Calu3 (cell line): ENCODE data around the gene S100G. TPM values are rescaled to one million over a fixed set of nuclear protein-coding genes. Genes with fewer than 3 reads are reported as not detected.

Experiments used
- BruUV-seq: library from RNA; stranded (reverse); fragments of 400-500 nt; replicated peaks from 2 replicates; lab custom pipeline; 2021; lab: Mats Ljungman, UMichigan
- CTCF ChIA-PET: fragments of 300-600 bp; sonication (Branson Sonifier 250); formaldehyde crosslinking; loops from one replicate; lab custom pipeline; 2022; ENCODE audit warnings: antibody characterized with exemption; lab: Charles Lee
- DNase-seq: peaks from one replicate; pipeline ENCODE4 v3.0.0; 2022
- H3K27ac Mint-ChIP-seq: one replicate; pipeline ENCODE4 v1.8.0; 2022; ENCODE audit warnings: mixed read lengths; ENCODE audit not compliant: unreplicated experiment
- H3K27me3 Mint-ChIP-seq: one replicate; pipeline ENCODE4 v1.8.0; 2022; ENCODE audit warnings: mixed read lengths; ENCODE audit not compliant: unreplicated experiment
- H3K36me3 Mint-ChIP-seq: one replicate; pipeline ENCODE4 v1.8.0; 2022; ENCODE audit warnings: mild to moderate bottlenecking, moderate library complexity, mixed read lengths; ENCODE audit not compliant: insufficient read depth, unreplicated experiment
- H3K4me1 Mint-ChIP-seq: one replicate; pipeline ENCODE4 v1.8.0; 2022; ENCODE audit warnings: mild to moderate bottlenecking, low read depth, mixed read lengths; ENCODE audit not compliant: unreplicated experiment
- H3K4me3 Mint-ChIP-seq: one replicate; pipeline ENCODE4 v1.8.0; 2022; ENCODE audit warnings: mild to moderate bottlenecking, low read depth, moderate library complexity, mixed read lengths; ENCODE audit not compliant: unreplicated experiment
- H3K9me3 Mint-ChIP-seq: one replicate; pipeline ENCODE4 v1.8.0; 2022; ENCODE audit warnings: low read depth, mixed read lengths; ENCODE audit not compliant: unreplicated experiment
- CTCF ChIP-seq: fragments of 200-600 bp; IDR thresholded peaks from one replicate; pipeline ENCODE4 v1.8.0; 2022; ENCODE audit warnings: antibody characterized with exemption; ENCODE audit not compliant: unreplicated experiment
- intact Hi-C: fragments of 100-400 bp; cut with micrococcal nuclease; formaldehyde crosslinking; loops from one replicate; pipeline ENCODE4 v1.10.0; 2022; ENCODE audit not compliant: unreplicated experiment
- microRNA-seq: library from miRNA; unstranded; fragments of <30 nt; microRNA quantifications from one replicate; pipeline ENCODE4 v1.2.0, GENCODE V29; 2022
- total RNA-seq: library from RNA; stranded (reverse); gene quantifications from 2 replicates; pipeline ENCODE4 v1.2.3, GENCODE V29; 2022

S100G gene
- total RNA-seq, 1 experiment from 2014 or later, result not detected

DNA sequence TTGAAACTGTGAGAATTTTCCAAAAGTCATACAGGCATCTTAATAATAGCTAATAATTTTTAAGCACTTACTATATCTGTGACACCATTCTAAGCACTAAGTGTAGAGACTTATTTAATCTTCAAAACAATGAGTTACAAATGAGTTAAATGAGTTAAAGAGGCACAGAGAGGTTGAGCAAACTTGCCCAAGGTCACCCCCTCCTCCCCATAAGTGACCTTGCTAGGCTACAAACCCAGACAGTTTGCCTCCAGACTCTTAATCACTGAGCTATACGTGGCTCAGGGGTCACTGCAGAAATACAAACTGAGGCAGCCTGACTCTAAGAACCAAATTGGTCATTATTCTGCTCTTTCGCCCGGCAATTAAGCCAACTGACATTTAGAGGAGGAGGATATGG lies 47.0 kb downstream of the S100G start:
- no TSS peak for BruUV-seq
- intact Hi-C loops, result no loop called here
- Mint-ChIP-seq H3K9me3 (no peaks in the 10 kb centered on the region), H3K27ac (no peak overlapping the region), H3K36me3 (peaks cover 5% of the 10 kb centered on the region), H3K4me3 (no peak overlapping the region), H3K27me3 (no peaks in the 10 kb centered on the region), H3K4me1 (no peaks in the 10 kb centered on the region)
- TF ChIP-seq CTCF, result no peak
- CTCF ChIA-PET, result interaction anchor here (1.0 kb wide), 1 partner anchor 14 kb away, joined by 3 read pairs; no protein-coding TSS in a partner anchor
- DNase-seq, result no peak

DNA sequence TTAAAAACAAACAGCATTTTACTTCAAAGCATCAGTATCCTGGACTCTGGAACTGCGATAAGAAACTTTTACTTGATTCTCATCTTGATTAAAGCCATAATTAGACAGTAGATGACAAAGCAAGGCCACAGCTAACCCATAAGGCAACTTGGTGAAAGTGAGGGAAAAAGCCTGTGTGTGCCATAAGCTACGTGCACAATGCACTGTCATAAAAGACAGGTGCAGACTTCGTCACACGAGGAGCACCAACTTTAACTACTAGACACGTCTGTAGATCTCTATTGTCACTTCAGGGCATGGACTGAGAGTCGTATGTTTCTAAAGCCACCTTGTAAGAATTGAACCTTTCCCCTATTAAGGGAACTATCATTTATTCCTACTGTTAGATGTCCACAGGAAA lies 49.4 kb downstream of the S100G start:
- BruUV-seq, result no TSS peak
- intact Hi-C loops, result no loop called here
- TF ChIP-seq CTCF, result no peak
- H3K27ac Mint-ChIP-seq, result no peak overlapping the region
- H3K4me1 Mint-ChIP-seq, result no peaks in the 10 kb centered on the region
- H3K9me3 Mint-ChIP-seq, result no peaks in the 10 kb centered on the region
- no peak for DNase-seq
- CTCF ChIA-PET, result no interaction called here
- peaks cover 9% of the 10 kb centered on the region for H3K36me3 Mint-ChIP-seq
- H3K27me3 Mint-ChIP-seq, result no peaks in the 10 kb centered on the region
- H3K4me3 Mint-ChIP-seq, result no peak overlapping the region

DNA sequence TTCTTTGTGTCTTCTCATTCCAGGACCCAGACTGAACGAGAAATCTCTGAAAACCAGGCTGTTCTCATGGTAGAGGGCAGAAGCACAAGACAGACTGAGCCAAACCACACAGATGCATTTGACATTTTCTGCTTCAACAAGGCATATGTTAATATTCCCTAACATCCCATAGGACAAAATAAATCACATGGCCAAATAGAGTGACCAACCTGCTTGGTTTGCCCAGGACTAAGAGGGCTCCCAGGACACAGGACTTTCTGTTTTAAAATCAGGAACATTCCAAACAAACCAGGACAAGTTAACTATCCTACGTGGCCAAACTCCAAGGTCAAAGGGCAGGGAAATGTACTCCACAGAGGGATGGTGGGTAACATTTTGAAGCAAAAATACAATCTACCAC lies 50.8 kb downstream of the S100G start:
- no TSS peak for BruUV-seq
- DNase-seq, result no peak
- Mint-ChIP-seq H3K36me3 (peaks cover 5% of the 10 kb centered on the region), H3K27me3 (no peaks in the 10 kb centered on the region), H3K9me3 (no peaks in the 10 kb centered on the region), H3K4me3 (no peak overlapping the region), H3K4me1 (no peaks in the 10 kb centered on the region), H3K27ac (no peak overlapping the region)
- no peak for TF ChIP-seq CTCF
- CTCF ChIA-PET, result no interaction called here
- intact Hi-C loops, result no loop called here

GRCh38 chrX:16702700-16703599 lies 53.0 kb downstream of the S100G start:
- H3K4me1 Mint-ChIP-seq, result no peaks in the 10 kb centered on the region
- CTCF ChIA-PET, result no interaction called here
- intact Hi-C loops, result no loop called here

More at GRCh38 chrX:16702700-16703599, 53.0 kb downstream of the S100G start:
- no peak for DNase-seq
- Mint-ChIP-seq H3K27me3 (no peaks in the 10 kb centered on the region), H3K27ac (no peak overlapping the region), H3K4me3 (no peak overlapping the region), H3K36me3 (peaks cover 5% of the 10 kb centered on the region), H3K9me3 (no peaks in the 10 kb centered on the region)
- BruUV-seq, result no TSS peak
- TF ChIP-seq CTCF, result no peak

Small RNA genes lying within 50 kb of the gene (microRNA-seq; reads per million reads assigned to microRNA genes)
- gene MIR548AM, result not detected

Other genes with a start within 250 kb of the S100G start
- 22.2 and 23.2 TPM in 2 replicates for gene CTPS2, start 62.5 kb downstream of the S100G start, total RNA-seq
- gene SYAP1, start 69.5 kb downstream of the S100G start, total RNA-seq, result 38.3 and 40.7 TPM in 2 replicates
- 22.0 and 22.2 TPM in 2 replicates for gene TXLNG, start 136.3 kb downstream of the S100G start, total RNA-seq
- gene RBBP7, start 220.2 kb downstream of the S100G start, total RNA-seq, result 183 and 196 TPM in 2 replicates